MM.1S (cell line): Measurements from ENCODE around the gene PPWD1.

Source experiments
- EZH2phosphoT487 ChIP-seq: fragments of 300-600 bp; sonication (generic); IDR thresholded peaks from 2 replicates; pipeline ENCODE4 v1.6.1; 2018; ENCODE audit warnings: antibody characterized with exemption, low read length
- TF ChIP-seq, protein P1 (sequence below): fragments of 300-600 bp; sonication (generic); IDR thresholded peaks from 2 replicates; pipeline ENCODE4 v1.5.1; 2016; ENCODE audit warnings: antibody characterized with exemption, low read length, mixed read lengths

DNA sequence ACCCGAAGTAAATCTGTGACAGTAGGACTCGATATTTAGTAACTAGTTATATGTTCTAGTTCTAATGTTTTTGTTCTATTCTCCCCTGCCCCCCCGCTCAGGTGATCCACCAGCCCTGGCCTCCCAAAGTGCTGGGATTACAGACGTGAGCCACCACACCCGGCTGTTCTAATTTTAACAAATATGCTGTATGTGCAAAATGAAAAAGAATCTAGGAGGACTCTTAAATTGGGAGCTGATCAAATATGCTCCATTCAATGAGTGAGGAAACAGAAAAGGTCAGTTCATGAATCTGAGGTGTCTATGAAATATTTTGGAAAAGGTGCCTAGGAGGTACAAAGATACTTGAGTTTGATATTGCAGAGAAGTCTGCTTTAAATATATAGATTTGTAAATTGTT is 17.0 kb upstream of the PPWD1 start:
- no peak for TF ChIP-seq EZH2phosphoT487
- TF ChIP-seq, protein P1, sequence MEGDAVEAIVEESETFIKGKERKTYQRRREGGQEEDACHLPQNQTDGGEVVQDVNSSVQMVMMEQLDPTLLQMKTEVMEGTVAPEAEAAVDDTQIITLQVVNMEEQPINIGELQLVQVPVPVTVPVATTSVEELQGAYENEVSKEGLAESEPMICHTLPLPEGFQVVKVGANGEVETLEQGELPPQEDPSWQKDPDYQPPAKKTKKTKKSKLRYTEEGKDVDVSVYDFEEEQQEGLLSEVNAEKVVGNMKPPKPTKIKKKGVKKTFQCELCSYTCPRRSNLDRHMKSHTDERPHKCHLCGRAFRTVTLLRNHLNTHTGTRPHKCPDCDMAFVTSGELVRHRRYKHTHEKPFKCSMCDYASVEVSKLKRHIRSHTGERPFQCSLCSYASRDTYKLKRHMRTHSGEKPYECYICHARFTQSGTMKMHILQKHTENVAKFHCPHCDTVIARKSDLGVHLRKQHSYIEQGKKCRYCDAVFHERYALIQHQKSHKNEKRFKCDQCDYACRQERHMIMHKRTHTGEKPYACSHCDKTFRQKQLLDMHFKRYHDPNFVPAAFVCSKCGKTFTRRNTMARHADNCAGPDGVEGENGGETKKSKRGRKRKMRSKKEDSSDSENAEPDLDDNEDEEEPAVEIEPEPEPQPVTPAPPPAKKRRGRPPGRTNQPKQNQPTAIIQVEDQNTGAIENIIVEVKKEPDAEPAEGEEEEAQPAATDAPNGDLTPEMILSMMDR, result no peak
